ENCODE results near the gene TBC1D22B. TPM values are rescaled to one million over a fixed set of nuclear protein-coding genes. Genes with fewer than 3 reads are reported as not detected.

Gene TBC1D22B
- total and polyA plus RNA-seq, 12 donors: 7.4 to 21.9 (median 15.7) TPM

DNA sequence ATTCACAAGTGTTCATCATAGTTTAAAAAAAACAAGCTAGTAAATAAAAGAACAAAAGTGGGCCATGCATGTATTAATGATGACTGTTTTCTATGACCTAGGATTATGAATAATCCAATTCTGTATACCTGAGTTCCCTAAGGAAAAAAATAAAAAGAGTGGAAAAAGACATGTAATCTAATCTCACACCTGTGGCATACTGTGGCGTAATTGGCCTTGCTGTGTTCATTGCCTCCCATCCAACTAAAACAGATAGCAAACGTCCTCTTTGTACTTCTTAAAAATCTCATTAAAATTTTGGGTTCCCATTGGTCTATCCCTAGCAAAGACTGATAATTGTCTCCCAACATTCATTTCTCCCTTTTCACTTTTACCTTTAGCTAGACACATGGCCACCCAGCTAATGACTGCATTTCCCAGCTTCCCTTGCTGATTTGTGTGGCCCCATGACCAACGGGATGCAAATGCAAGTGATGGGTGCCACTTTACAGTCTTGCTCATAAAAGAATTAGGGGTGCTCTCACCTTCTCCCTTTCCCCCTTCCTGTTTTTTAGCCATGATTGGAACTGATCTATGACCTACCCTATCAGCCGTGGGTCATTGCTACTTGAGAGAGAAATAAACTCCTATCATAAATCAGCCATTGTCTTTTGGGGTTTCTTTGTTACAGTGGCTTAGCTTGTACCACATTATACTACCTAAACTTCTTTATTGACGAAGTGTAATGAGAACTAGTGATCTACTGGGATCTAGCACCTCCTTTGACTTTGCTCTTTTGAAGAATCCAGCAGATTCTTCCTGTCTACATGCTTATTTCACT is 32.0 kb upstream of the TBC1D22B start:
- H3K36me3 ChIP-seq (replicated peaks in 1 of 2): no peaks in the 10 kb centered on the region

DNA sequence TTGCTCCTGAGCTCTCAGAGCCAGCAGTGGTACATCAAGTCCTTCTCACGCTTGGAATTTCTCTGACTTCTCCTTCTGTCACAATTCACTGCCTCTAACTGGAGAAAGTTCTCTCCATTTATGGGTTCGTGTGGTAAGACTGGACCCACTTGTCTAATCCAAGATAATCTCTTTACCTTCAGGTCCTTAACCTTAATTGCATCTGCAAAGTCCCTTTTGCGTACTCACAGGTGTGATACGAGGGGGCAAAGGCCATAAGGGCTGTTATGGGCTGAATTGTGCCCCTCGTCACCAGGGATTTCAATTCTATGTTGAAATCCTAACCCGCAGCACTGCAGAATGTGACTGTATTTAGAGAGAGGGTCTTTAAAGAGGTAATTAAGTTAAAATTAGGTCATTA is 27.5 kb upstream of the TBC1D22B start:
- Histone ChIP-seq H3K27ac (no peak overlapping the region), H3K27me3 (no peaks in the 10 kb centered on the region), H3K4me3 (no peak overlapping the region), H3K4me1 (replicated peaks in 1 of 2) (no peaks in the 10 kb centered on the region), H3K9me3 (replicated peaks in 1 of 3) (no peaks in the 10 kb centered on the region), H3K36me3 (replicated peaks in 1 of 2) (no peaks in the 10 kb centered on the region)
- DNase-seq: no peak
- TF ChIP-seq, protein P1, sequence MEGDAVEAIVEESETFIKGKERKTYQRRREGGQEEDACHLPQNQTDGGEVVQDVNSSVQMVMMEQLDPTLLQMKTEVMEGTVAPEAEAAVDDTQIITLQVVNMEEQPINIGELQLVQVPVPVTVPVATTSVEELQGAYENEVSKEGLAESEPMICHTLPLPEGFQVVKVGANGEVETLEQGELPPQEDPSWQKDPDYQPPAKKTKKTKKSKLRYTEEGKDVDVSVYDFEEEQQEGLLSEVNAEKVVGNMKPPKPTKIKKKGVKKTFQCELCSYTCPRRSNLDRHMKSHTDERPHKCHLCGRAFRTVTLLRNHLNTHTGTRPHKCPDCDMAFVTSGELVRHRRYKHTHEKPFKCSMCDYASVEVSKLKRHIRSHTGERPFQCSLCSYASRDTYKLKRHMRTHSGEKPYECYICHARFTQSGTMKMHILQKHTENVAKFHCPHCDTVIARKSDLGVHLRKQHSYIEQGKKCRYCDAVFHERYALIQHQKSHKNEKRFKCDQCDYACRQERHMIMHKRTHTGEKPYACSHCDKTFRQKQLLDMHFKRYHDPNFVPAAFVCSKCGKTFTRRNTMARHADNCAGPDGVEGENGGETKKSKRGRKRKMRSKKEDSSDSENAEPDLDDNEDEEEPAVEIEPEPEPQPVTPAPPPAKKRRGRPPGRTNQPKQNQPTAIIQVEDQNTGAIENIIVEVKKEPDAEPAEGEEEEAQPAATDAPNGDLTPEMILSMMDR (IDR thresholded peaks at IDR 0.05): no peak
- TF ChIP-seq POLR2A (IDR thresholded peaks at IDR 0.05): no peak
- intact Hi-C loops (cut with DNase I): no loop called here
- whole genome bisulfite sequencing, 4 donors: 90 to 93% (median 91%) methylated on average over 6 of the region's 6 CpGs

More for the DNA sequence above, 32.0 kb upstream of the TBC1D22B start:
- intact Hi-C loops (cut with DNase I): no loop called here
- no peak overlapping the region for H3K27ac ChIP-seq
- TF ChIP-seq, protein P1 (IDR thresholded peaks at IDR 0.05): no peak
- no peak for TF ChIP-seq POLR2A (IDR thresholded peaks at IDR 0.05)
- no peak for DNase-seq
- no peaks in the 10 kb centered on the region for H3K9me3 ChIP-seq (replicated peaks in 1 of 3)
- H3K4me1 ChIP-seq (replicated peaks in 1 of 2): peaks cover 6 to 17% of the 10 kb centered on the region in 2 donors
- no peaks in the 10 kb centered on the region for H3K27me3 ChIP-seq
- H3K4me3 ChIP-seq: no peak overlapping the region
- 84 to 88% (median 86%) methylated on average over 5 of the region's 5 CpGs for WGBS, 4 donors

DNA sequence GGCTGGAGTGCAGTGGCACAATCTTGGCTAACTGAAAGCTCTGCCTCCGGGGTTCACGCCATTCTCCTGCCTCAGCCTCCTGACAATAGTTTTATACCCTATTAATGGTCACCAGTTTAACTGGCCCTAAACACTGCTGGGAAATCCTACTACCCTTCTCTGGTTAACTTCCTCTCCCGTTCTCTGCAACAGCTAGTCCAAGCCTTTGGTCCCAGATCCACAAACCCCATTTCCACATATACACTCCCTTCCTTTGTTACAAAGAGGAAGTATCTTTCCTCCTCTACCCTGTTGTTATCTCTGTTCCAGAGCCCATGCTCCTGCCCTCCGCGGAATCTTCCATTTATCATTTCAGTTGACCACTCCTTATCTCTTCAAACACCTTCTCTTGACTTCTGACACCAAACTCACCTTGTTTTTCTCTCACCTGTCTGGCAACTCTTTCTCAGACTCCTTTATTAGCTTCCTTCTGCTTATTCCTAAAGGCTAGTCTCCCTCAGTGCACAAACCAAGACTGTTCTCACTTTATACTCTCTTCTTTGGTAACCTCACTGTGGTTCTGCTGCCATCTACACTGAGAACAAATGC is 25.0 kb upstream of the TBC1D22B start:
- 75 to 82% (median 80%) methylated on average over 5 of the region's 5 CpGs for WGBS, 4 donors
- TF ChIP-seq POLR2A (IDR thresholded peaks at IDR 0.05): no peak
- TF ChIP-seq, protein P1 (IDR thresholded peaks at IDR 0.05): no peak

DNA sequence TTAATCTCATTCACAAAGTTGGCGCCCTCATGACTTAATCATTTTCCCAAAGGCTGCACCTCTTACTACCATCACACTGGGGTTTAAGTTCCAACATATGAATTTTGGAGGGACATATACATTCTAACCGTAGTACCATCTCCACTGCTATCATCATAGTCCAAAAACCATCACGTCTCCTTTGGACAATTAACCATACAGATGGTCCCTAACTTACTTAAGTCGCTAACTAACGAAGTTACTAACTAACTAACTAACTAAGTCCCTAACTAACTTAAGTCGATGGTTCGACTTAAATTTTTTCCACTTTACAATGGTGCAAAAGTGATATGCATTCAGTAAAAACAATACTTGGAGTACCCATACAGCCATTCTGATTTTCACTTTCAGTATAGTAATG is 24.0 kb upstream of the TBC1D22B start:
- no peak for TF ChIP-seq POLR2A (IDR thresholded peaks at IDR 0.05)
- TF ChIP-seq, protein P1 (IDR thresholded peaks at IDR 0.05): no peak
- Histone ChIP-seq H3K27ac (no peak overlapping the region), H3K4me1 (replicated peaks in 1 of 2) (no peaks in the 10 kb centered on the region), H3K27me3 (no peaks in the 10 kb centered on the region), H3K36me3 (replicated peaks in 1 of 2) (no peaks in the 10 kb centered on the region), H3K9me3 (replicated peaks in 1 of 3) (no peaks in the 10 kb centered on the region), H3K4me3 (no peak overlapping the region)
- no peak for DNase-seq
- intact Hi-C loops (cut with DNase I): no loop called here
- 81 to 92% (median 87%) methylated on average over 7 of the region's 7 CpGs for WGBS, 4 donors

More for the DNA sequence above, 25.0 kb upstream of the TBC1D22B start:
- no peak overlapping the region for H3K27ac ChIP-seq
- intact Hi-C loops (cut with DNase I): no loop called here
- H3K27me3 ChIP-seq: no peaks in the 10 kb centered on the region
- no peaks in the 10 kb centered on the region for H3K9me3 ChIP-seq (replicated peaks in 1 of 3)
- H3K36me3 ChIP-seq (replicated peaks in 1 of 2): no peaks in the 10 kb centered on the region
- DNase-seq: no peak
- H3K4me1 ChIP-seq (replicated peaks in 1 of 2): no peaks in the 10 kb centered on the region
- no peak overlapping the region for H3K4me3 ChIP-seq
